Stimulated activated CD8-positive, alpha-beta memory T cell treated with anti-CD3 and anti-CD28 coated beads, Interleukin-4, amount 100 ng/mL, for 24 hours (primary cell): ENCODE results near the gene ADGRA3.

Experiments
- DNase-seq: peaks from one replicate; pipeline ENCODE4 v3.0.0-alpha.2; 2020; ENCODE audit warnings: low read depth

ADGRA3 gene

GRCh38 chr4:22515888-22516541, at the start of gene ADGRA3:
ADGRA3 (minus strand) TSS chr4:22516066; CDS start chr4:22515784, 282 bp downstream.
- peak; percentile 21 for DNase-seq

- DNase-seq, result no peak
Observed at GRCh38 chr4:22556495-22556894, 40.6 kb upstream of the ADGRA3 start.

- DNase-seq, result no peak
Observed at GRCh38 chr4:22554670-22555069, 38.8 kb upstream of the ADGRA3 start.

GRCh38 chr4:22553560-22553959, 37.7 kb upstream of the ADGRA3 start:
- no peak for DNase-seq

- no peak for DNase-seq
Observed at GRCh38 chr4:22552812-22553211, 36.9 kb upstream of the ADGRA3 start.

GRCh38 chr4:22551550-22551949, 35.7 kb upstream of the ADGRA3 start:
- no peak for DNase-seq

- no peak for DNase-seq
Observed at GRCh38 chr4:22546299-22546698, 30.4 kb upstream of the ADGRA3 start.

- DNase-seq, result no peak
Observed at GRCh38 chr4:22539251-22539650, 23.4 kb upstream of the ADGRA3 start.

- no peak for DNase-seq
Observed at GRCh38 chr4:22537864-22538263, 22.0 kb upstream of the ADGRA3 start.

- DNase-seq, result no peak
Observed at GRCh38 chr4:22534374-22534773, 18.5 kb upstream of the ADGRA3 start.

- no peak for DNase-seq
Observed at GRCh38 chr4:22532896-22533295, 17.0 kb upstream of the ADGRA3 start.

GRCh38 chr4:22532117-22532516, 16.3 kb upstream of the ADGRA3 start:
- no peak for DNase-seq

- DNase-seq, result no peak
Observed at GRCh38 chr4:22531311-22532019, 15.6 kb upstream of the ADGRA3 start.

GRCh38 chr4:22524895-22525294, 9.0 kb upstream of the ADGRA3 start:
- DNase-seq, result no peak

GRCh38 chr4:22522706-22523501, 7.0 kb upstream of the ADGRA3 start:
- no peak for DNase-seq

GRCh38 chr4:22522206-22522605, 6.3 kb upstream of the ADGRA3 start:
- DNase-seq, result no peak

GRCh38 chr4:22521240-22521639, 5.4 kb upstream of the ADGRA3 start:
- DNase-seq, result no peak

- DNase-seq, result peak; percentile 16
Observed at GRCh38 chr4:22515145-22515887, 550 bp downstream of the ADGRA3 start.

GRCh38 chr4:22514481-22514880, 1.4 kb downstream of the ADGRA3 start:
- DNase-seq, result no peak

GRCh38 chr4:22514001-22514400, 1.9 kb downstream of the ADGRA3 start:
- DNase-seq, result no peak

- DNase-seq, result no peak
Observed at GRCh38 chr4:22512306-22512705, 3.6 kb downstream of the ADGRA3 start.

GRCh38 chr4:22510750-22511149, 5.1 kb downstream of the ADGRA3 start:
- DNase-seq, result no peak
